Measurements from ENCODE around the gene LCE2C. TPM values are rescaled to one million over a fixed set of nuclear protein-coding genes. Genes with fewer than 3 reads are reported as not detected.

LCE2C gene
- total RNA-seq, 6 donors from 2014 or later, result not detected

DNA sequence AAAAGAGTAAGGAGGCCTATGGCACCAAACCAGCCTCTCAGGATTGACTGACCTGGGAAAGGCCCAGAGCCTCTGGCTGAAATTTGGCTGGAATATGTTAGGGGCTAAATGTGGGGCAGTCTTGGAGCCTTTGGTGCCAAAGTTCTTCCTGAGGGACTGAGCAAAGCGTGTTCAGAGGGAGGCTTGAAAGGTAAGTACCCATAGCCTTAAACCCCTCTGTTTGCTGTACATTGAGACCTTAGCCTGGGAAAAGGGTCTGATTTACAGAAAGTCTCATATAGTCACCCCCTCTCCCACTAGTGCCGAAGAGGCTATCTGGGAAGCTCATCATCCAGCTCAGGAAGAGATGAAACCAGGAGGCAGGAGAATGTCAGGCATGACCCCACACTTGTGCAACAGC, 32.8 kb downstream of the LCE2C start, which contains the start of gene LCE4A:
LCE4A (plus strand) TSS at position 301 of the 400 bp plus-strand sequence. CDS start 916 bp downstream, outside the sequence.
- no peak for ATAC-seq (ENCODE audit: low FRiP score in 2 of 2)
- Histone ChIP-seq H3K4me3 (no peak within 1 kb of the TSS), H3K4me1 (no peaks in the 10 kb centered on the region), H3K27ac (no peak within 1 kb of the TSS), H3K9me3 (peaks cover 0 to 4% (median 1%) of the 10 kb centered on the region in 4 donors), H3K27me3 (no peaks in the 10 kb centered on the region), H3K36me3 (no peaks in the 10 kb centered on the region)
- TF ChIP-seq POLR2AphosphoS5 (IDR thresholded peaks at IDR 0.05) (no peak), POLR2A (IDR thresholded peaks at IDR 0.05) (no peak), EP300 (IDR thresholded peaks at IDR 0.05) (no peak)
- TF ChIP-seq, protein P1, sequence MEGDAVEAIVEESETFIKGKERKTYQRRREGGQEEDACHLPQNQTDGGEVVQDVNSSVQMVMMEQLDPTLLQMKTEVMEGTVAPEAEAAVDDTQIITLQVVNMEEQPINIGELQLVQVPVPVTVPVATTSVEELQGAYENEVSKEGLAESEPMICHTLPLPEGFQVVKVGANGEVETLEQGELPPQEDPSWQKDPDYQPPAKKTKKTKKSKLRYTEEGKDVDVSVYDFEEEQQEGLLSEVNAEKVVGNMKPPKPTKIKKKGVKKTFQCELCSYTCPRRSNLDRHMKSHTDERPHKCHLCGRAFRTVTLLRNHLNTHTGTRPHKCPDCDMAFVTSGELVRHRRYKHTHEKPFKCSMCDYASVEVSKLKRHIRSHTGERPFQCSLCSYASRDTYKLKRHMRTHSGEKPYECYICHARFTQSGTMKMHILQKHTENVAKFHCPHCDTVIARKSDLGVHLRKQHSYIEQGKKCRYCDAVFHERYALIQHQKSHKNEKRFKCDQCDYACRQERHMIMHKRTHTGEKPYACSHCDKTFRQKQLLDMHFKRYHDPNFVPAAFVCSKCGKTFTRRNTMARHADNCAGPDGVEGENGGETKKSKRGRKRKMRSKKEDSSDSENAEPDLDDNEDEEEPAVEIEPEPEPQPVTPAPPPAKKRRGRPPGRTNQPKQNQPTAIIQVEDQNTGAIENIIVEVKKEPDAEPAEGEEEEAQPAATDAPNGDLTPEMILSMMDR (IDR thresholded peaks at IDR 0.05), result no peak
- 62 to 79% methylated on average over 1 to 2 of the region's 2 CpGs for WGBS, 2 donors
- no peak for DNase-seq

DNA sequence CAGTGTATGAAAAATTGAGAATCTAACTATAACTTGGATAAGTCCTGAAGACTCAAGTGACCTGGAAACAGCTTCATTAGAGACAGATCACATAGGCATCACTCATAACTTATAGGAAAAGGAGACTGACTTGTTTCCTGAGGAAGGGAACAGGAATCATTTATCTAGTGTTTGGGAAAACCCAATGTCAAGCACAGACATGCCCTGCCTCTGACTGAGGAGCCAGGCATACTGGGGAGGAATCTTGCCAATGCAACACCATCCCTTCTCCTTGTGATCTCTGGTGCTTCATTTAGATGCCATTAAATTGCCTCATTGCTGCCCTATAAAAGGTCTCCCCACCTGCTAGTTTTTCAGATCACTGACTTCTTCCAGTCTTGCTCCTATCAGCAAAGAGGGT, 43.2 kb downstream of the LCE2C start:
- no peaks in the 10 kb centered on the region for H3K4me1 ChIP-seq
- H3K36me3 ChIP-seq, result no peaks in the 10 kb centered on the region
- DNase-seq (no peak), ATAC-seq (ENCODE audit: low FRiP score in 2 of 2) (no peak)
- peaks cover 0 to 5% (median 0%) of the 10 kb centered on the region in 4 donors for H3K9me3 ChIP-seq
- TF ChIP-seq POLR2A (IDR thresholded peaks at IDR 0.05), result no peak
- TF ChIP-seq POLR2AphosphoS5 (IDR thresholded peaks at IDR 0.05), result no peak
- TF ChIP-seq, protein P1 (IDR thresholded peaks at IDR 0.05), result no peak
- no peak for TF ChIP-seq EP300 (IDR thresholded peaks at IDR 0.05)
- H3K27ac ChIP-seq, result no peak overlapping the region
- no peaks in the 10 kb centered on the region for H3K27me3 ChIP-seq
- no peak overlapping the region for H3K4me3 ChIP-seq

DNA sequence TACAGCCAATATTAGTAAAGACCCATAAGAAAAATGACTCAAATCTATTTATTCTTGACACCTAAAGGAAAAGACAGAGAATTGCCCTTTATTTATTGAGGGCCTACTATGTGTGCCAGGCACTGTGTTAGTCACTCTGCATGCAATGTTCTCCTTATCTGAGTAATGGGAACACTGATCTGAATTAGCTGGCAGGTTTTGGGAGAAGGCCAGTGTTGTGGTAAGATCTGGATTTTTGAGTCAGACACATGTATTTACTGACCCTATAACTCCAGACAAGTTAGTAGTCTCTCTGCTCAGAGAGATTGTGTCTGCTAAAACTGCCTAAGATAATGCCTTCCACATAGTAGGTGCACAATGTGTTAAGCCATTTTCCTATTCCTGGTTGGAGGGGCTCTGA, 50.2 kb downstream of the LCE2C start:
- no peaks in the 10 kb centered on the region for H3K4me1 ChIP-seq
- no peak for DNase-seq
- H3K27me3 ChIP-seq, result no peaks in the 10 kb centered on the region
- H3K27ac ChIP-seq, result no peak overlapping the region
- no peaks in the 10 kb centered on the region for H3K36me3 ChIP-seq
- H3K9me3 ChIP-seq, result no peaks in the 10 kb centered on the region
- no peak overlapping the region for H3K4me3 ChIP-seq
- TF ChIP-seq POLR2AphosphoS5 (IDR thresholded peaks at IDR 0.05) (no peak), POLR2A (IDR thresholded peaks at IDR 0.05) (no peak), EP300 (IDR thresholded peaks at IDR 0.05) (no peak)
- TF ChIP-seq, protein P1 (IDR thresholded peaks at IDR 0.05), result no peak
- no peak for ATAC-seq (ENCODE audit: low FRiP score in 2 of 2)

Other genes with a start within 250 kb of the LCE2C start
- gene LCE5A, start 164.5 kb upstream of the LCE2C start, total RNA-seq, result not detected
- gene CRCT1, start 160.8 kb upstream of the LCE2C start, total RNA-seq, result not detected
- gene LCE3E, start 108.5 kb upstream of the LCE2C start, total RNA-seq, result not detected
- not detected for gene LCE3D, start 94.8 kb upstream of the LCE2C start, total RNA-seq
- gene LCE3C, start 75.0 kb upstream of the LCE2C start, total RNA-seq, result not detected
- not detected for gene LCE3B, start 61.5 kb upstream of the LCE2C start, total RNA-seq
- gene LCE3A, start 52.2 kb upstream of the LCE2C start, total RNA-seq, result not detected
- gene LCE2D, start 11.9 kb upstream of the LCE2C start, total RNA-seq, result not detected
- not detected for gene LCE2B, start 10.8 kb downstream of the LCE2C start, total RNA-seq
- gene LCE2A, start 23.1 kb downstream of the LCE2C start, total RNA-seq, result not detected
- gene LCE4A, start 32.9 kb downstream of the LCE2C start, total RNA-seq, result not detected
- not detected for gene KPRP, start 82.7 kb downstream of the LCE2C start, total RNA-seq
- not detected for gene LCE1F, start 99.9 kb downstream of the LCE2C start, total RNA-seq
- not detected for gene LCE1E, start 111.0 kb downstream of the LCE2C start, total RNA-seq
- not detected for gene LCE1D, start 121.4 kb downstream of the LCE2C start, total RNA-seq
- gene LCE1C, start 131.4 kb downstream of the LCE2C start, total RNA-seq, result not detected
- not detected for gene LCE1B, start 136.7 kb downstream of the LCE2C start, total RNA-seq
- not detected for gene LCE1A, start 152.2 kb downstream of the LCE2C start, total RNA-seq
- not detected for gene LCE6A, start 167.6 kb downstream of the LCE2C start, total RNA-seq
- gene LCE7A, start 184.7 kb downstream of the LCE2C start, total RNA-seq, result not detected
- gene SMCP, start 203.0 kb downstream of the LCE2C start, total RNA-seq, result not detected
- gene IVL, start 233.3 kb downstream of the LCE2C start, total RNA-seq, result under 1 TPM in 4 of 6 donors, not detected in 2; 0.23 to 0.69 (median 0.35) TPM